MM.1S (cell line): Measurements from ENCODE around the gene IL17RE.
"Not testable (repeated sequence)": the region's sequence is repeated elsewhere in the genome, so short reads cannot be mapped to it uniquely, and the experiment has no call there.

ENCODE experiments used
- DNase-seq: peaks from one replicate; pipeline ENCODE4 v3.0.0-alpha.2; 2015
- H2AFZ ChIP-seq: fragments of 300-600 bp; sonication (generic); 2 replicates; pipeline ENCODE4 v1.6.0; 2016; ENCODE audit warnings: antibody characterized with exemption, low read length
- H3F3A ChIP-seq: fragments of 300-600 bp; sonication (generic); 2 replicates; pipeline ENCODE4 v1.6.1; 2016; ENCODE audit warnings: mild to moderate bottlenecking, antibody characterized with exemption, low read length, moderate library complexity, mixed read lengths; ENCODE audit not compliant: insufficient read depth
- H3K27ac ChIP-seq: fragments of 300-600 bp; sonication (generic); 2 replicates; pipeline ENCODE4 v1.5.1; 2016; ENCODE audit warnings: mild to moderate bottlenecking, low read length
- H3K27me3 ChIP-seq: fragments of 300-600 bp; sonication (generic); replicated peaks from 2 replicates; pipeline ENCODE4 v1.6.0; 2016; ENCODE audit warnings: low read length; ENCODE audit not compliant: insufficient read depth
- H3K36me3 ChIP-seq: fragments of 300-600 bp; sonication (generic); replicated peaks from 2 replicates; pipeline ENCODE4 v1.6.1; 2016; ENCODE audit warnings: mild to moderate bottlenecking, low read length, mixed read lengths; ENCODE audit not compliant: insufficient read depth
- H3K4me1 ChIP-seq: fragments of 300-600 bp; sonication (generic); 2 replicates; pipeline ENCODE4 v1.6.1; 2016; ENCODE audit warnings: low read length, mixed read lengths
- H3K4me2 ChIP-seq: fragments of 300-600 bp; sonication (generic); 2 replicates; pipeline ENCODE4 v1.6.0; 2016; ENCODE audit warnings: low read depth, low read length
- H3K4me3 ChIP-seq: fragments of 300-600 bp; sonication (generic); 2 replicates; pipeline ENCODE4 v1.5.1; 2016; ENCODE audit warnings: low read length, mixed read lengths
- H3K79me2 ChIP-seq: fragments of 300-600 bp; sonication (generic); 2 replicates; pipeline ENCODE4 v1.6.1; 2016; ENCODE audit warnings: mixed run types, low read length, mixed read lengths
- H3K9ac ChIP-seq: fragments of 300-600 bp; sonication (generic); 2 replicates; pipeline ENCODE4 v1.6.1; 2016; ENCODE audit warnings: low read length, mixed read lengths
- H3K9me2 ChIP-seq: fragments of 300-600 bp; sonication (generic); replicated peaks from 2 replicates; pipeline ENCODE4 v1.6.1; 2016; ENCODE audit warnings: mild to moderate bottlenecking, low read length, mixed read lengths; ENCODE audit not compliant: insufficient read depth
- H3K9me3 ChIP-seq: fragments of 300-600 bp; sonication (generic); replicated peaks from 2 replicates; pipeline ENCODE4 v1.6.1; 2016; ENCODE audit warnings: mild to moderate bottlenecking, low read length, mixed read lengths; ENCODE audit not compliant: insufficient read depth
- H4K20me1 ChIP-seq: fragments of 300-600 bp; sonication (generic); 2 replicates; pipeline ENCODE4 v1.6.1; 2016; ENCODE audit warnings: mild to moderate bottlenecking, low read length, moderate library complexity, mixed read lengths; ENCODE audit not compliant: insufficient read depth
- CTCF ChIP-seq: fragments of 300-600 bp; sonication (generic); IDR thresholded peaks from 2 replicates; pipeline ENCODE4 v1.5.1; 2016; ENCODE audit warnings: antibody characterized with exemption, low read length, mixed read lengths
- EZH2 ChIP-seq: fragments of 300-600 bp; sonication (generic); optimal IDR thresholded peaks from 2 replicates; pipeline ENCODE3; 2017; ENCODE audit warnings: low read depth, mild to moderate bottlenecking, antibody characterized with exemption, low read length, mixed read lengths
- EZH2phosphoT487 ChIP-seq: fragments of 300-600 bp; sonication (generic); IDR thresholded peaks from 2 replicates; pipeline ENCODE4 v1.6.1; 2018; ENCODE audit warnings: antibody characterized with exemption, low read length

The IL17RE gene

GRCh38 chr3:9890249-9891071 is 12.2 kb upstream of the IL17RE start, which contains the start of gene JAGN1:
Gene JAGN1 (plus strand): TSS chr3:9890610. CDS start chr3:9890723, 113 bp downstream.
- peaks cover 30% of the 10 kb centered on the region for H3K79me2 ChIP-seq
- H3K27ac ChIP-seq = peak within 1 kb of the TSS; percentile 56; the same call in 1 of the 2 replicates
- H3K4me3 ChIP-seq = peak within 1 kb of the TSS; percentile 97
- peak within 1 kb of the TSS; percentile 97 for H3K9ac ChIP-seq
- H3K9me2 ChIP-seq = no peaks in the 10 kb centered on the region
- H2AFZ ChIP-seq = peak within 1 kb of the TSS; percentile 95
- peak within 1 kb of the TSS; percentile 86 for H3K4me2 ChIP-seq
- no peaks in the 10 kb centered on the region for H3F3A ChIP-seq
- 0 out of 2 replicates have a peak, but pooled peaks cover 2% of the 10 kb centered on the region for H3K36me3 ChIP-seq
- DNase-seq = peak; percentile 89
- H4K20me1 ChIP-seq = no peaks in the 10 kb centered on the region
- TF ChIP-seq EZH2phosphoT487 (no peak), CTCF (no peak), EZH2 (no peak)
- no peaks in the 10 kb centered on the region for H3K9me3 ChIP-seq
- H3K27me3 ChIP-seq = no peaks in the 10 kb centered on the region; the same call in 1 of the 2 replicates
- H3K4me1 ChIP-seq = peaks cover 5% of the 10 kb centered on the region; the same call in 1 of the 2 replicates

GRCh38 chr3:9891072-9891622 is 11.5 kb upstream of the IL17RE start:
- Histone ChIP-seq H3K9ac (peak overlapping the region; percentile 97), H3K27me3 (no peaks in the 10 kb centered on the region; the same call in 1 of the 2 replicates), H3K4me1 (peaks cover 5% of the 10 kb centered on the region; the same call in 1 of the 2 replicates), H3K27ac (peak overlapping the region; percentile 56; the same call in 1 of the 2 replicates), H3K4me2 (peak overlapping the region; percentile 86), H3K79me2 (peaks cover 30% of the 10 kb centered on the region), H3F3A (no peaks in the 10 kb centered on the region), H4K20me1 (no peaks in the 10 kb centered on the region), H3K9me2 (no peaks in the 10 kb centered on the region), H3K4me3 (peak overlapping the region; percentile 97), H3K9me3 (no peaks in the 10 kb centered on the region), H2AFZ (peak overlapping the region; percentile 95), H3K36me3 (0 out of 2 replicates have a peak, but pooled peaks cover 2% of the 10 kb centered on the region)
- no peak for DNase-seq
- TF ChIP-seq EZH2phosphoT487 (no peak), CTCF (no peak), EZH2 (no peak)

DNA sequence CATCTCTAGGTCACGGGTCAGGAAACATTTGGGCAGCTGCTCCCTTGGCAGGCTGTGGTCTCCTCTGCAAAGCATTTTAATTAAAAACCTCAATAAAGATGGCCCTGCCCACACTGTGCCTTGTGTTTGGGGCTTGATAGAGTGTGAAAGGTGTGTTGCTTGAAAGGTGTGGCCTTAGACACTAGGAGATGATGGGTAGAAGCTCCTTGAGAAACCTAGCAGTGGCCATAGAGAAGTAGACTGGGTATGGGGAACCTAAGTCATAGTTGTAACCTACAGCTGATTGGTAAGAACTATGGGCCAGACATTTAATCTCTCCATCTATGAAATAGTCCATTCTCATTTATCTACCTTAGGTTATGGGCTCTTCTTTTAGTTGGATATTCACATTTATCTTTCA is 8.9 kb upstream of the IL17RE start:
- Histone ChIP-seq H3K9me3 (no peaks in the 10 kb centered on the region), H3K4me1 (peaks cover 5% of the 10 kb centered on the region; the same call in 1 of the 2 replicates), H3K4me3 (no peak overlapping the region), H3K27ac (no peak overlapping the region), H2AFZ (no peak overlapping the region), H3K27me3 (no peaks in the 10 kb centered on the region), H3K4me2 (no peak overlapping the region), H3K9me2 (no peaks in the 10 kb centered on the region), H3K79me2 (peaks cover 30% of the 10 kb centered on the region), H4K20me1 (no peaks in the 10 kb centered on the region), H3K9ac (no peak overlapping the region), H3K36me3 (0 out of 2 replicates have a peak, but pooled peaks cover 2% of the 10 kb centered on the region), H3F3A (no peaks in the 10 kb centered on the region)
- no peak for DNase-seq
- TF ChIP-seq EZH2phosphoT487 (no peak), CTCF (no peak), EZH2 (no peak)

DNA sequence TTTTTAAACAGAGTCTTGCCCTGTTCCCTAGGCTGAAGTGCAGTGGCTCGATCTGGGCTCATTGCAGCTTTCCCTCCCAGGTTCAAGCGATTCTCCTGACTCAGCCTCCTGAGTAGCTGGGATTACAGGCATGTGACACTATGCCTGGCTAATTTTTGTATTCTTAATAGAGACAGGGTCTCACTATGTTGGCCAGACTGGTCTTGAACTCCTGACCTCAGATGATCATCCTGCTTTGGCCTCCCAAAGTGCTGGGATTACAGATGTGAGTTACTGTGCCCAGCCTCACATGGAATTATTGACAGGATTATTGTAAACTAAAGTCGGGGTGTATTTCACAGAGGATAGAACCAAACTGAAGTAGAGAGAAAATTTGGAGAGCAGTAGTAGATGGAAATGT is 6.9 kb upstream of the IL17RE start:
- not testable (repeated sequence) for H3K27me3 ChIP-seq, H3F3A ChIP-seq, H3K9ac ChIP-seq, H3K4me2 ChIP-seq, DNase-seq, H3K9me2 ChIP-seq, H4K20me1 ChIP-seq, H3K4me1 ChIP-seq, H3K27ac ChIP-seq, H3K9me3 ChIP-seq, H2AFZ ChIP-seq, H3K36me3 ChIP-seq, H3K4me3 ChIP-seq
- peaks cover 26% of the 10 kb centered on the region for H3K79me2 ChIP-seq

DNA sequence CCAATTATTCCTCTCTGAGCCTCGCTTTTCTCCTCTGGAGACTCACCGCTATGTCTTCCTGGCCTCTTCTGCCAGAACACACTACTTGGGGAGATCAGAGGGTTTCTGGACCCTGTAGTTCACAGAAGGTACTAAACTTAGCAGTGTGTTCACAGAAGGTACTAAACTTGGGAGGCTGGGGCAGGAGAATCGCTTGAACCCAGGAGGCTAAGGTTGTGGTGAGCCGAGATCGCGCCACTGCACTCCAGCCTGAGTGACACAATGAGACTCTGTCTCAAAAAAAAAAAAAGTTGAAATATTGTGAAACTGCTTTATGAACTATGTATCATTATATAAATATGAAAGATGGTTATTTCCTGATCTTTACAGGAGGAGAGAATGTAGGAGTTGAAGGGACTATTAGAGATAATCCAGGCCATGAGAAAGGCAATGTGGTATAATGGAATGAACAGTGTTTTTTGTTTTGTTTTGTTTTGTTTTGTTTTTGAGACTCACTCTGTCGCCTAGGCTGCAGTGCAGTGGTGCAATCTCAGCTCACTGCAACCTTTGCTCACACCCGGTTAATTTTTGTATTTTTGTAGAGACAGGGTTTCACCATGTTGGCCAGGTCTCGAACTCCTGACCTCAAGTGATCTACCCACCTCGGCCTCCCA is 5.8 kb upstream of the IL17RE start:
- not testable (repeated sequence) for H3K27ac ChIP-seq, H3F3A ChIP-seq, H3K4me3 ChIP-seq, H3K4me2 ChIP-seq, H3K36me3 ChIP-seq, DNase-seq, H3K9ac ChIP-seq, H2AFZ ChIP-seq, H3K27me3 ChIP-seq, H3K9me3 ChIP-seq, H3K4me1 ChIP-seq, H4K20me1 ChIP-seq, H3K9me2 ChIP-seq
- peaks cover 15% of the 10 kb centered on the region for H3K79me2 ChIP-seq
